ENCODE results near the gene TFB2M.

Gene TFB2M

GRCh38 chr1:246512635-246513034 lies 53.4 kb downstream of the TFB2M start:
- H3K27ac ChIP-seq (ENCODE audit: low read length), result no peak overlapping the region
- H3K36me3 ChIP-seq (replicated peaks; ENCODE audit: low read depth, low read length), result no peaks in the 10 kb centered on the region
- TF ChIP-seq EZH2phosphoT487 (IDR thresholded peaks at IDR 0.05; ENCODE audit: low read depth) (no peak), CTCF (IDR thresholded peaks at IDR 0.05; ENCODE audit: low read depth, low read length) (no peak)
- H3K4me3 ChIP-seq (ENCODE audit: low read length), result no peak overlapping the region
- no peaks in the 10 kb centered on the region for H4K20me1 ChIP-seq (ENCODE audit: insufficient read depth, low read length)
- no peak overlapping the region for H2AFZ ChIP-seq (ENCODE audit: low read depth, low read length)
- peaks cover 1% of the 10 kb centered on the region; the same call in 1 of the 2 replicates for H3K4me1 ChIP-seq (ENCODE audit: low read length)
- H3K9ac ChIP-seq (ENCODE audit: low read length), result no peak overlapping the region
- H3K9me3 ChIP-seq (ENCODE audit: insufficient read depth, low read length), result peaks cover 33% of the 10 kb centered on the region
- H3K4me2 ChIP-seq (ENCODE audit: low read length), result no peak overlapping the region
- H3K79me2 ChIP-seq (ENCODE audit: low read length), result no peaks in the 10 kb centered on the region
- no peaks in the 10 kb centered on the region for H3K27me3 ChIP-seq (ENCODE audit: low read depth, low read length)

- no peak for TF ChIP-seq EZH2phosphoT487 (IDR thresholded peaks at IDR 0.05; ENCODE audit: low read depth)
- TF ChIP-seq CTCF (IDR thresholded peaks at IDR 0.05; ENCODE audit: low read depth, low read length), result no peak
- H3K4me1 ChIP-seq (ENCODE audit: low read length), result peaks cover 4% of the 10 kb centered on the region; the same call in 1 of the 2 replicates
Measured at GRCh38 chr1:246512230-246512629, 53.8 kb downstream of the TFB2M start.

GRCh38 chr1:246511203-246511602 lies 54.9 kb downstream of the TFB2M start:
- H3K4me2 ChIP-seq (ENCODE audit: low read length), result no peak overlapping the region
- H2AFZ ChIP-seq (ENCODE audit: low read depth, low read length), result no peak overlapping the region
- peaks cover 6% of the 10 kb centered on the region for H3K79me2 ChIP-seq (ENCODE audit: low read length)
- H4K20me1 ChIP-seq (ENCODE audit: insufficient read depth, low read length), result no peaks in the 10 kb centered on the region
- no peak for TF ChIP-seq EZH2phosphoT487 (IDR thresholded peaks at IDR 0.05; ENCODE audit: low read depth)
- no peak for TF ChIP-seq CTCF (IDR thresholded peaks at IDR 0.05; ENCODE audit: low read depth, low read length)
- no peaks in the 10 kb centered on the region for H3K27me3 ChIP-seq (ENCODE audit: low read depth, low read length)
- no peak overlapping the region for H3K4me3 ChIP-seq (ENCODE audit: low read length)
- H3K9me3 ChIP-seq (ENCODE audit: insufficient read depth, low read length), result peaks cover 22% of the 10 kb centered on the region
- peaks cover 4% of the 10 kb centered on the region; the same call in 1 of the 2 replicates for H3K4me1 ChIP-seq (ENCODE audit: low read length)
- H3K9ac ChIP-seq (ENCODE audit: low read length), result no peak overlapping the region
- no peaks in the 10 kb centered on the region for H3K36me3 ChIP-seq (replicated peaks; ENCODE audit: low read depth, low read length)
- no peak overlapping the region for H3K27ac ChIP-seq (ENCODE audit: low read length)

More at GRCh38 chr1:246512230-246512629, 53.8 kb downstream of the TFB2M start:
- Histone ChIP-seq H3K9ac (ENCODE audit: low read length) (no peak overlapping the region), H3K36me3 (replicated peaks; ENCODE audit: low read depth, low read length) (no peaks in the 10 kb centered on the region), H4K20me1 (ENCODE audit: insufficient read depth, low read length) (no peaks in the 10 kb centered on the region), H3K9me3 (ENCODE audit: insufficient read depth, low read length) (peaks cover 29% of the 10 kb centered on the region), H2AFZ (ENCODE audit: low read depth, low read length) (no peak overlapping the region), H3K27me3 (ENCODE audit: low read depth, low read length) (no peaks in the 10 kb centered on the region), H3K27ac (ENCODE audit: low read length) (no peak overlapping the region), H3K79me2 (ENCODE audit: low read length) (no peaks in the 10 kb centered on the region), H3K4me3 (ENCODE audit: low read length) (no peak overlapping the region), H3K4me2 (ENCODE audit: low read length) (no peak overlapping the region)

- H3K9ac ChIP-seq (ENCODE audit: low read length), result no peak overlapping the region
- peaks cover 8% of the 10 kb centered on the region for H3K79me2 ChIP-seq (ENCODE audit: low read length)
- no peak overlapping the region for H3K27ac ChIP-seq (ENCODE audit: low read length)
- TF ChIP-seq EZH2phosphoT487 (IDR thresholded peaks at IDR 0.05; ENCODE audit: low read depth) (no peak), CTCF (IDR thresholded peaks at IDR 0.05; ENCODE audit: low read depth, low read length) (no peak)
- no peaks in the 10 kb centered on the region for H3K36me3 ChIP-seq (replicated peaks; ENCODE audit: low read depth, low read length)
- H3K4me1 ChIP-seq (ENCODE audit: low read length), result peaks cover 10% of the 10 kb centered on the region; the same call in 1 of the 2 replicates
- no peaks in the 10 kb centered on the region for H4K20me1 ChIP-seq (ENCODE audit: insufficient read depth, low read length)
- H3K4me2 ChIP-seq (ENCODE audit: low read length), result no peak overlapping the region
- H3K4me3 ChIP-seq (ENCODE audit: low read length), result no peak overlapping the region
- no peak overlapping the region for H2AFZ ChIP-seq (ENCODE audit: low read depth, low read length)
- H3K27me3 ChIP-seq (ENCODE audit: low read depth, low read length), result no peaks in the 10 kb centered on the region
- H3K9me3 ChIP-seq (ENCODE audit: insufficient read depth, low read length), result peaks cover 14% of the 10 kb centered on the region
Measured at GRCh38 chr1:246510147-246511030, 55.7 kb downstream of the TFB2M start.
